ENCODE data around the gene PPP1R14C.
"Not testable (repeated sequence)": the region's sequence is repeated elsewhere in the genome, so short reads cannot be mapped to it uniquely, and the experiment has no call there.

PPP1R14C gene

GRCh38 chr6:150185732-150186117 lies 42.9 kb downstream of the PPP1R14C start:
- H3K4me3 ChIP-seq (ENCODE audit: control insufficient read depth, low read depth, low read length), result no peak overlapping the region
- no peak for TF ChIP-seq CTCF (IDR thresholded peaks at IDR 0.05; ENCODE audit: control insufficient read depth, insufficient read depth, low read depth, low read length, missing control alignments)
- DNase-seq (ENCODE audit: low read depth), result no peak

GRCh38 chr6:150186129-150186898 lies 43.5 kb downstream of the PPP1R14C start:
- no peak overlapping the region for H3K4me3 ChIP-seq (ENCODE audit: control insufficient read depth, low read depth, low read length)
- DNase-seq (ENCODE audit: low read depth), result no peak
- TF ChIP-seq CTCF (IDR thresholded peaks at IDR 0.05; ENCODE audit: control insufficient read depth, insufficient read depth, low read depth, low read length, missing control alignments), result no peak

GRCh38 chr6:150187433-150187832 lies 44.6 kb downstream of the PPP1R14C start:
- not testable (repeated sequence) for DNase-seq (ENCODE audit: low read depth); H3K4me3 ChIP-seq (ENCODE audit: control insufficient read depth, low read depth, low read length)

- no peak overlapping the region for H3K4me3 ChIP-seq (ENCODE audit: control insufficient read depth, low read depth, low read length)
- TF ChIP-seq CTCF (IDR thresholded peaks at IDR 0.05; ENCODE audit: control insufficient read depth, insufficient read depth, low read depth, low read length, missing control alignments), result no peak
- DNase-seq (ENCODE audit: low read depth), result no peak
Observed at GRCh38 chr6:150189122-150189521, 46.3 kb downstream of the PPP1R14C start.

GRCh38 chr6:150191809-150192208 lies 49.0 kb downstream of the PPP1R14C start:
- no peak for DNase-seq (ENCODE audit: low read depth)
- no peak for TF ChIP-seq CTCF (IDR thresholded peaks at IDR 0.05; ENCODE audit: control insufficient read depth, insufficient read depth, low read depth, low read length, missing control alignments)
- H3K4me3 ChIP-seq (ENCODE audit: control insufficient read depth, low read depth, low read length), result no peak overlapping the region

GRCh38 chr6:150194195-150194594 lies 51.4 kb downstream of the PPP1R14C start:
- H3K4me3 ChIP-seq (ENCODE audit: control insufficient read depth, low read depth, low read length), result no peak overlapping the region
- no peak for DNase-seq (ENCODE audit: low read depth)
- no peak for TF ChIP-seq CTCF (IDR thresholded peaks at IDR 0.05; ENCODE audit: control insufficient read depth, insufficient read depth, low read depth, low read length, missing control alignments)

GRCh38 chr6:150195996-150196417 lies 53.2 kb downstream of the PPP1R14C start:
- no peak for TF ChIP-seq CTCF (IDR thresholded peaks at IDR 0.05; ENCODE audit: control insufficient read depth, insufficient read depth, low read depth, low read length, missing control alignments)

More at GRCh38 chr6:150195996-150196417, 53.2 kb downstream of the PPP1R14C start:
- H3K4me3 ChIP-seq (ENCODE audit: control insufficient read depth, low read depth, low read length), result no peak overlapping the region
- peak; percentile 28 for DNase-seq (ENCODE audit: low read depth)
